ENCODE measurements around the gene DNER.

GRCh38 chr2:229740279-229740678, 25.9 kb upstream of the DNER start:
- TF ChIP-seq EZH2phosphoT487 (IDR thresholded peaks at IDR 0.05; ENCODE audit: unreplicated experiment), result no peak
- TF ChIP-seq EZH2 (IDR thresholded peaks at IDR 0.05; ENCODE audit: low read depth, unreplicated experiment), result no peak
- TF ChIP-seq CTCF (conservative IDR thresholded peaks at IDR 0.05; ENCODE audit: low read depth in 2 of 2), result no peak
- TF ChIP-seq REST (IDR thresholded peaks at IDR 0.05; ENCODE audit: unreplicated experiment), result no peak
- TF ChIP-seq POLR2AphosphoS5 (IDR thresholded peaks at IDR 0.05; ENCODE audit: low read depth), result no peak
- TF ChIP-seq ZNF462 (CRISPR knock-in tag; IDR thresholded peaks at IDR 0.05), result no peak
- no peak for TF ChIP-seq ZNF331 (CRISPR knock-in tag; IDR thresholded peaks at IDR 0.05; ENCODE audit: low read depth)
- no peak for TF ChIP-seq NANOG (IDR thresholded peaks at IDR 0.05; ENCODE audit: borderline replicate concordance)
- no peak for TF ChIP-seq CREB1 (CRISPR knock-in tag; IDR thresholded peaks at IDR 0.05; ENCODE audit: low read depth)
- TF ChIP-seq ETS1 (IDR thresholded peaks at IDR 0.05), result no peak
- no peak for TF ChIP-seq JUNB (IDR thresholded peaks at IDR 0.05; ENCODE audit: unreplicated experiment)
- no peak for TF ChIP-seq STAT1 (IDR thresholded peaks at IDR 0.05; ENCODE audit: unreplicated experiment)

Measured in GM23338 (cell line).